ENCODE data around the gene ZNF827. TPM values are rescaled to one million over a fixed set of nuclear protein-coding genes. Genes with fewer than 3 reads are reported as not detected.

ZNF827 gene
- polyA plus RNA-seq, 1 donor (not counting 4 experiments of a cell fraction or from before 2014, with no cell fraction given), result 4.7 TPM

DNA sequence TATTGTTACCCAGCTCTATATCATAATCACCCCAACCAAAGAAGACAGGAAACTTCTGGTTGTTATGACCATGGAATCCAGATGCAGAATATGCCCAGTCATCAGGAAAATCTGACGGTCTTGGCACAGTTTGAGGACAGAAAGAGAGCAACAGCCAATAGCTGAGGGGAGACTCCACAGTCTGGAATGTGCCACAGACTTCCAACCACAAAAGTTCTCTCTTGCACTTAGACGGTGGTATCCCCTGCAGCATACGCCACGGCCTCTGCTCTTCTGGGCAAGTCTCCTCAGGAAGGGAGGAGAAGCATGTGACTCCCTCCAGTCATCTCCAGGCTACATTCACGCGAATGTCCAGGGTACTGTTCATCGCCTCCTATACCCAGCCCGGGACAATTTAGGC is 18.4 kb downstream of the ZNF827 start:
- Histone ChIP-seq H3K9ac (ENCODE audit: control insufficient read depth, extremely low read depth, insufficient read depth, low read length) (peak overlapping the region; percentile 46), H2AFZ (ENCODE audit: control insufficient read depth, low read length) (peak overlapping the region; percentile 65), H4K20me1 (ENCODE audit: control insufficient read depth, extremely low read depth, insufficient read depth, low read length) (no peaks in the 10 kb centered on the region), H3K27ac (ENCODE audit: control insufficient read depth, insufficient read depth, low read length) (peak overlapping the region; percentile 65), H3K79me2 (ENCODE audit: control insufficient read depth, insufficient read depth, low read length) (peaks cover 31% of the 10 kb centered on the region), H3K9me3 (ENCODE audit: control insufficient read depth, low read depth, low read length) (no peaks in the 10 kb centered on the region), H3K9me1 (ENCODE audit: control insufficient read depth, extremely low read depth, insufficient read depth, low read length) (no peaks in the 10 kb centered on the region), H3K27me3 (ENCODE audit: control insufficient read depth, extremely low read depth, insufficient read depth, low read length) (no peaks in the 10 kb centered on the region), H3K4me2 (ENCODE audit: control insufficient read depth, extremely low read depth, insufficient read depth, low read depth, low read length) (peak overlapping the region; percentile 76), H3K4me1 (ENCODE audit: control insufficient read depth, extremely low read depth, insufficient read depth, low read length) (peaks cover 19% of the 10 kb centered on the region), H3K4me3 (ENCODE audit: control insufficient read depth in 2 of 3, extremely low read depth in 1 of 3, insufficient read depth in 2 of 3, low read depth in 1 of 3, low read length in 3 of 3) (peak overlapping the region in 2 of 3 experiments; percentile 14 to 19), H3K36me3 (ENCODE audit: control insufficient read depth in 2 of 2, extremely low read depth in 1 of 2, insufficient read depth in 2 of 2, low read length in 2 of 2) (no peaks in the 10 kb centered on the region)
- no peak for TF ChIP-seq EZH2 (IDR thresholded peaks at IDR 0.05; ENCODE audit: low read length)
- TF ChIP-seq, protein P1, sequence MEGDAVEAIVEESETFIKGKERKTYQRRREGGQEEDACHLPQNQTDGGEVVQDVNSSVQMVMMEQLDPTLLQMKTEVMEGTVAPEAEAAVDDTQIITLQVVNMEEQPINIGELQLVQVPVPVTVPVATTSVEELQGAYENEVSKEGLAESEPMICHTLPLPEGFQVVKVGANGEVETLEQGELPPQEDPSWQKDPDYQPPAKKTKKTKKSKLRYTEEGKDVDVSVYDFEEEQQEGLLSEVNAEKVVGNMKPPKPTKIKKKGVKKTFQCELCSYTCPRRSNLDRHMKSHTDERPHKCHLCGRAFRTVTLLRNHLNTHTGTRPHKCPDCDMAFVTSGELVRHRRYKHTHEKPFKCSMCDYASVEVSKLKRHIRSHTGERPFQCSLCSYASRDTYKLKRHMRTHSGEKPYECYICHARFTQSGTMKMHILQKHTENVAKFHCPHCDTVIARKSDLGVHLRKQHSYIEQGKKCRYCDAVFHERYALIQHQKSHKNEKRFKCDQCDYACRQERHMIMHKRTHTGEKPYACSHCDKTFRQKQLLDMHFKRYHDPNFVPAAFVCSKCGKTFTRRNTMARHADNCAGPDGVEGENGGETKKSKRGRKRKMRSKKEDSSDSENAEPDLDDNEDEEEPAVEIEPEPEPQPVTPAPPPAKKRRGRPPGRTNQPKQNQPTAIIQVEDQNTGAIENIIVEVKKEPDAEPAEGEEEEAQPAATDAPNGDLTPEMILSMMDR (optimal IDR thresholded peaks at IDR 0.05 in 1 of 3, IDR thresholded peaks at IDR 0.05 in 1 of 3, conservative IDR thresholded peaks at IDR 0.05 in 1 of 3; ENCODE audit: extremely low read depth in 1 of 3, insufficient read depth in 2 of 3, low read length in 3 of 3), result no peak
- dilution Hi-C loops (cut with MboI; ENCODE audit: extremely low pct_ligation_motif_present, low sequenced_read_pairs), result no loop called here
- FAIRE-seq, result peak; percentile 99
- peak; percentile 68 for DNase-seq (ENCODE audit: low read depth, low spot score)

DNA sequence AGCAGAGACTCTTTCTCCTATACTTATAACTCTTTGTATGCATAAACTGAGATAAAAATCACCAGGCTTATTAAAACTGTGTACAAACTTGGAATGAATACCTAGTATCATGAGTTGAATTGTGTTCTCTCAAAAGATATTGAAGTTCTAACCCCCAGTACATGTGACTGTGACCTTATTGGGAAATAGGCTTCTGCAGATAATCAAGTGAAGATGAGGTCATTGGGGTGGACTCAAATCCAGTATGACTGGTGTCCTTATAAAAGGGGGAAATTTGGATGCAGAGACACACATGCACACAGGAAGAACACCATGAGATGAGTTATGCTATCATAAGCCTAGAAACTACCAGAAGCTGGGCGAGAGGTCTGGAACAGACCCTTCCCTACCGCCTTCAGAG is 26.2 kb downstream of the ZNF827 start:
- Histone ChIP-seq H3K36me3 (ENCODE audit: control insufficient read depth in 2 of 2, extremely low read depth in 1 of 2, insufficient read depth in 2 of 2, low read length in 2 of 2) (no peaks in the 10 kb centered on the region), H3K79me2 (ENCODE audit: control insufficient read depth, insufficient read depth, low read length) (peaks cover 27% of the 10 kb centered on the region), H3K4me2 (ENCODE audit: control insufficient read depth, extremely low read depth, insufficient read depth, low read depth, low read length) (no peak overlapping the region), H3K27ac (ENCODE audit: control insufficient read depth, insufficient read depth, low read length) (no peak overlapping the region), H2AFZ (ENCODE audit: control insufficient read depth, low read length) (no peak overlapping the region), H3K27me3 (ENCODE audit: control insufficient read depth, extremely low read depth, insufficient read depth, low read length) (no peaks in the 10 kb centered on the region), H3K4me1 (ENCODE audit: control insufficient read depth, extremely low read depth, insufficient read depth, low read length) (peaks cover 3% of the 10 kb centered on the region), H3K9me1 (ENCODE audit: control insufficient read depth, extremely low read depth, insufficient read depth, low read length) (no peaks in the 10 kb centered on the region), H3K9ac (ENCODE audit: control insufficient read depth, extremely low read depth, insufficient read depth, low read length) (no peak overlapping the region), H3K4me3 (ENCODE audit: control insufficient read depth in 2 of 3, extremely low read depth in 1 of 3, insufficient read depth in 2 of 3, low read depth in 1 of 3, low read length in 3 of 3) (no peak overlapping the region), H4K20me1 (ENCODE audit: control insufficient read depth, extremely low read depth, insufficient read depth, low read length) (no peaks in the 10 kb centered on the region), H3K9me3 (ENCODE audit: control insufficient read depth, low read depth, low read length) (no peaks in the 10 kb centered on the region)
- no peak for DNase-seq (ENCODE audit: low read depth, low spot score)
- dilution Hi-C loops (cut with MboI; ENCODE audit: extremely low pct_ligation_motif_present, low sequenced_read_pairs), result no loop called here
- TF ChIP-seq, protein P1 (optimal IDR thresholded peaks at IDR 0.05 in 1 of 3, IDR thresholded peaks at IDR 0.05 in 1 of 3, conservative IDR thresholded peaks at IDR 0.05 in 1 of 3; ENCODE audit: extremely low read depth in 1 of 3, insufficient read depth in 2 of 3, low read length in 3 of 3), result no peak
- no peak for TF ChIP-seq EZH2 (IDR thresholded peaks at IDR 0.05; ENCODE audit: low read length)
- no peak for FAIRE-seq
